MM.1S (cell line): ENCODE measurements around the gene GATM.

ENCODE experiments used
- DNase-seq: peaks from one replicate; pipeline ENCODE4 v3.0.0-alpha.2; 2015
- H2AFZ ChIP-seq: fragments of 300-600 bp; sonication (generic); 2 replicates; pipeline ENCODE4 v1.6.0; 2016; ENCODE audit warnings: antibody characterized with exemption, low read length
- H3F3A ChIP-seq: fragments of 300-600 bp; sonication (generic); 2 replicates; pipeline ENCODE4 v1.6.1; 2016; ENCODE audit warnings: mild to moderate bottlenecking, antibody characterized with exemption, low read length, moderate library complexity, mixed read lengths; ENCODE audit not compliant: insufficient read depth
- H3K27ac ChIP-seq: fragments of 300-600 bp; sonication (generic); 2 replicates; pipeline ENCODE4 v1.5.1; 2016; ENCODE audit warnings: mild to moderate bottlenecking, low read length
- H3K27me3 ChIP-seq: fragments of 300-600 bp; sonication (generic); replicated peaks from 2 replicates; pipeline ENCODE4 v1.6.0; 2016; ENCODE audit warnings: low read length; ENCODE audit not compliant: insufficient read depth
- H3K36me3 ChIP-seq: fragments of 300-600 bp; sonication (generic); replicated peaks from 2 replicates; pipeline ENCODE4 v1.6.1; 2016; ENCODE audit warnings: mild to moderate bottlenecking, low read length, mixed read lengths; ENCODE audit not compliant: insufficient read depth
- H3K4me1 ChIP-seq: fragments of 300-600 bp; sonication (generic); 2 replicates; pipeline ENCODE4 v1.6.1; 2016; ENCODE audit warnings: low read length, mixed read lengths
- H3K4me2 ChIP-seq: fragments of 300-600 bp; sonication (generic); 2 replicates; pipeline ENCODE4 v1.6.0; 2016; ENCODE audit warnings: low read depth, low read length
- H3K4me3 ChIP-seq: fragments of 300-600 bp; sonication (generic); 2 replicates; pipeline ENCODE4 v1.5.1; 2016; ENCODE audit warnings: low read length, mixed read lengths
- H3K79me2 ChIP-seq: fragments of 300-600 bp; sonication (generic); 2 replicates; pipeline ENCODE4 v1.6.1; 2016; ENCODE audit warnings: mixed run types, low read length, mixed read lengths
- H3K9ac ChIP-seq: fragments of 300-600 bp; sonication (generic); 2 replicates; pipeline ENCODE4 v1.6.1; 2016; ENCODE audit warnings: low read length, mixed read lengths
- H3K9me2 ChIP-seq: fragments of 300-600 bp; sonication (generic); replicated peaks from 2 replicates; pipeline ENCODE4 v1.6.1; 2016; ENCODE audit warnings: mild to moderate bottlenecking, low read length, mixed read lengths; ENCODE audit not compliant: insufficient read depth
- H3K9me3 ChIP-seq: fragments of 300-600 bp; sonication (generic); replicated peaks from 2 replicates; pipeline ENCODE4 v1.6.1; 2016; ENCODE audit warnings: mild to moderate bottlenecking, low read length, mixed read lengths; ENCODE audit not compliant: insufficient read depth
- H4K20me1 ChIP-seq: fragments of 300-600 bp; sonication (generic); 2 replicates; pipeline ENCODE4 v1.6.1; 2016; ENCODE audit warnings: mild to moderate bottlenecking, low read length, moderate library complexity, mixed read lengths; ENCODE audit not compliant: insufficient read depth
- CTCF ChIP-seq: fragments of 300-600 bp; sonication (generic); IDR thresholded peaks from 2 replicates; pipeline ENCODE4 v1.5.1; 2016; ENCODE audit warnings: antibody characterized with exemption, low read length, mixed read lengths
- EZH2 ChIP-seq: fragments of 300-600 bp; sonication (generic); optimal IDR thresholded peaks from 2 replicates; pipeline ENCODE3; 2017; ENCODE audit warnings: low read depth, mild to moderate bottlenecking, antibody characterized with exemption, low read length, mixed read lengths
- EZH2phosphoT487 ChIP-seq: fragments of 300-600 bp; sonication (generic); IDR thresholded peaks from 2 replicates; pipeline ENCODE4 v1.6.1; 2018; ENCODE audit warnings: antibody characterized with exemption, low read length

GATM gene

GRCh38 chr15:45363801-45364200 lies 14.5 kb downstream of the GATM start:
- H3F3A ChIP-seq: no peaks in the 10 kb centered on the region
- no peaks in the 10 kb centered on the region for H3K9me3 ChIP-seq
- no peaks in the 10 kb centered on the region for H3K79me2 ChIP-seq
- no peak for TF ChIP-seq EZH2
- no peak for TF ChIP-seq EZH2phosphoT487
- no peak for TF ChIP-seq CTCF
- no peaks in the 10 kb centered on the region for H3K36me3 ChIP-seq
- H3K27me3 ChIP-seq: no peaks in the 10 kb centered on the region
- DNase-seq: no peak
- no peaks in the 10 kb centered on the region for H3K9me2 ChIP-seq
- no peak overlapping the region for H2AFZ ChIP-seq
- H4K20me1 ChIP-seq: no peaks in the 10 kb centered on the region
- no peak overlapping the region for H3K4me2 ChIP-seq
- no peak overlapping the region for H3K27ac ChIP-seq
- no peaks in the 10 kb centered on the region for H3K4me1 ChIP-seq
- H3K4me3 ChIP-seq: no peak overlapping the region
- no peak overlapping the region for H3K9ac ChIP-seq

- Histone ChIP-seq H3K4me1 (no peaks in the 10 kb centered on the region), H3K4me3 (no peak overlapping the region), H3K9me2 (no peaks in the 10 kb centered on the region), H3K9me3 (no peaks in the 10 kb centered on the region), H3K9ac (no peak overlapping the region), H3K4me2 (no peak overlapping the region), H3K27me3 (no peaks in the 10 kb centered on the region), H2AFZ (no peak overlapping the region), H4K20me1 (no peaks in the 10 kb centered on the region), H3K27ac (no peak overlapping the region), H3K79me2 (no peaks in the 10 kb centered on the region), H3F3A (no peaks in the 10 kb centered on the region), H3K36me3 (no peaks in the 10 kb centered on the region)
- DNase-seq: no peak
- TF ChIP-seq EZH2: no peak
These were observed 15.0 kb downstream of the GATM start for GRCh38 chr15:45363334-45363733.

- TF ChIP-seq EZH2phosphoT487: no peak
- no peak for TF ChIP-seq CTCF
- TF ChIP-seq EZH2: no peak
- Histone ChIP-seq H3K9me3 (no peaks in the 10 kb centered on the region), H2AFZ (no peak overlapping the region), H3K4me2 (no peak overlapping the region), H3F3A (no peaks in the 10 kb centered on the region), H3K4me3 (no peak overlapping the region), H4K20me1 (no peaks in the 10 kb centered on the region), H3K79me2 (no peaks in the 10 kb centered on the region), H3K9me2 (no peaks in the 10 kb centered on the region), H3K27me3 (no peaks in the 10 kb centered on the region), H3K9ac (no peak overlapping the region), H3K36me3 (no peaks in the 10 kb centered on the region), H3K27ac (no peak overlapping the region), H3K4me1 (no peaks in the 10 kb centered on the region)
- DNase-seq: no peak
These were observed 15.9 kb downstream of the GATM start for GRCh38 chr15:45362419-45362818.

- Histone ChIP-seq H3K4me3 (no peak overlapping the region), H3K27me3 (no peaks in the 10 kb centered on the region), H3K27ac (no peak overlapping the region), H3K9me3 (no peaks in the 10 kb centered on the region), H3F3A (no peaks in the 10 kb centered on the region), H3K4me2 (no peak overlapping the region), H3K9ac (no peak overlapping the region), H2AFZ (no peak overlapping the region), H3K9me2 (no peaks in the 10 kb centered on the region), H3K79me2 (no peaks in the 10 kb centered on the region), H3K4me1 (no peaks in the 10 kb centered on the region), H4K20me1 (no peaks in the 10 kb centered on the region), H3K36me3 (no peaks in the 10 kb centered on the region)
- DNase-seq: no peak
- no peak for TF ChIP-seq CTCF
- no peak for TF ChIP-seq EZH2
- TF ChIP-seq EZH2phosphoT487: no peak
These were observed 16.5 kb downstream of the GATM start for GRCh38 chr15:45361878-45362277.
